Measurements from ENCODE around the gene ESRRB.

Gene ESRRB

GRCh38 chr14:76351941-76352340 lies 24.0 kb upstream of the ESRRB start:
- H3K4me3 ChIP-seq (ENCODE audit: low read depth, low read length) = no peak overlapping the region

GRCh38 chr14:76352639-76353281 lies 23.2 kb upstream of the ESRRB start:
- H3K4me3 ChIP-seq (ENCODE audit: low read depth, low read length) = no peak overlapping the region

- H3K4me3 ChIP-seq (ENCODE audit: low read depth, low read length) = no peak overlapping the region
Measured at GRCh38 chr14:76354310-76354709, 21.6 kb upstream of the ESRRB start.

- no peak overlapping the region for H3K4me3 ChIP-seq (ENCODE audit: low read depth, low read length)
Measured at GRCh38 chr14:76355771-76356170, 20.2 kb upstream of the ESRRB start.

DNA sequence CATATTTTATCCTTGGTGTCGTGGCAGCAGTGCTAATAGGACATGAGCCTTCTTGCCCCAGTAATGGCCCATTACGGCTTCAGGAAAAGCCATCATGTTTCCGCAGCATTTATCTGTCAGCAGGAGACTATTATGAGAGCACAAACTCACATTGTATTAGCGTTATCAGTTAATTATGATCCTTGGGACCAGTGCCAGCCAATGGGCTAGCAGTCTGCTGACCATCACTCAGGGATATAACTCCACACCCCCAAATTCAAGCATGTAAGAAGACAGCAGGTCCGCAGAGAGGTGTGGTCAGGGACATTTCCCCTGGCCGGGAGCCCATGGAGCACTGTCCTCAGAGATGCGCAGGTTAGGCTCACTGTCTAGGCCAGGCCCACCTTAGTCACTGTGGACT lies 4.9 kb upstream of the ESRRB start:
- H3K4me3 ChIP-seq (ENCODE audit: low read depth, low read length) = no peak overlapping the region

- no peak overlapping the region for H3K4me3 ChIP-seq (ENCODE audit: low read depth, low read length)
Measured at GRCh38 chr14:76373456-76373855, 2.5 kb upstream of the ESRRB start.

DNA sequence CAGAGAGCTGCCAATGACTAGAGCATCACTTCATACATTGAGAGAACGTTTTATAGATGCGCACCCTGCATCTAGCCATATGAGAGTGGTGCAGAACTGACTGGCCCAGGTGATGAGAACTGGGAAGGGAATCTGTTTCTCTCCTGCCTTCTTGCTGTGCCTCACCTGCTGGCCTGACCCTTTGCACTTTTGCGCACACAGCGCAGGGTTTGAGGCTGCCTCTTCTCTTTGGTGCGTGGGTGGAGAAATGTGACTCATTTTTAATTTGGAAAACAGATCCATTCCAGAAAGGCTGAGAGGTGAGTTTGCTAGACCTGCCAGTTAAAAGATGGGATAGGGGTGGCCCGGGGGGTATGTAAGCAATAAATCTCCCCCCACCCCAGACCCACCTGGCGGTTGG lies 453 bp upstream of the ESRRB start:
- H3K4me3 ChIP-seq (ENCODE audit: low read depth, low read length) = no peak overlapping the region

DNA sequence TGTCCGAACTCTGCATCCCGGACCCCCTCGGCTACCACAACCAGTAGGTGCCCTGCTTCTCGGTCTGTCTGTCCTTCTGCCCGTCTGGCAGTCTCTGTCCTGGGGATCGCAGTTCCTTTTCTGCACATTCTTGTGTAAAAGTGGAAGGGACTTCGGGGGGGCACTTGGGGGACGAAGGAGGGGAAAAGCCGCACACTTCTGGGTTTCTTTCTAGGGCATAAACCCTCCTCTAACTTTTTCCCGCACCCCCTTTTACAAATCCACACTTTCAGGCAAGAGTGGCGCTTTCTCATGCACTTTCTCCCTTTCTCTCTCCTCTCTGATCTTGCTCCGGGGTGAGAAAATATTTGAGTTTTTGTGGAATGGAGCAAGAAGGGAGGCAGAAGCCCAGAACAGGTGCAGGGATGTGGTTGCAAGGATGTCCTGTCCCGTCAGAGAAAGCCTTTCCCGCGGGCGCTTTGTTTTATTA lies 506 bp downstream of the ESRRB start:
- H3K4me3 ChIP-seq (ENCODE audit: low read depth, low read length) = peak overlapping the region; percentile 46

DNA sequence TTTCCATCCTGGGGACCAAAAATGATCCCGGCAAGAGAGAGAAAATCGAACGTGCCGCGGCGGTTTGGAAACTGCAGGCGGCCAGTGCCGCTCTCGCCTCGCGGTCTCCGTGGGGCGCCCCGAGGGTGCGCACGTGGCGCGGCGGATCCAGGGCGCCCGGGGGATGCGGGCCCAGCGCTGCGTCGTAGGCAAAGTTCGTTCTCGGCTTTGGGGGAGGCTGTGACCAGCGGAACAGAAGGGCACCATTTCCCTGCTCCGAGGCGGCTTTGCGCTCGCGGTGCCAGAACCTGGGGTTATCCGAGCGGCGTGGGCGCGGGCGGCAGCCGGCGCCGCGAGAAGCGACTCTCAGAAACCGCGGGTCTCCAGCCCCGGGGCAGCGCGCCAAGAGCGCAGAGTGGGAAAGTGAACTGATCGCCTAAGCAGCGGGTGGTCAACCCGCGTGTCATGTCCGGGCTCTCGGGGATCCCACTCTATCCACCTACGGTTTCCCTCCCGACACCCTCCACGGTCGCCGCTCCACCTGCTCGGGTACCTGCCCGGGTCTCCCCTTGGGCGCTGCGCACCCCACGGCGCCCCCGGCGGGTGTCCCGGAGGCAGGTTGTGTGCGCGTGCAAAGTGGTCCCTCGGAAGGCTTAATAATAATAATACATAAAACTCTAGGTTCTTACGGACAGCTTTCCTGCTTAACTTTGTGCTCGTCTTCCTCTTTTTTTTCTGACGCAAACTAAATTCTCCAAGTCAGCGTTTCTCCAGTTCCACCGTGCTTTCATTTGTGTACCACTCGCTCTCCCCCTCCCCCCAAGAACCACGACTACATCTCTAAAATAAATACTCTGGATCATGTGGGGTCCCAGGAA lies 1.2 kb downstream of the ESRRB start:
- H3K4me3 ChIP-seq (ENCODE audit: low read depth, low read length) = peak overlapping the region; percentile 46

GRCh38 chr14:76377735-76378074 lies 1.8 kb downstream of the ESRRB start:
- H3K4me3 ChIP-seq (ENCODE audit: low read depth, low read length) = no peak overlapping the region

GRCh38 chr14:76380991-76381390 lies 5.1 kb downstream of the ESRRB start:
- H3K4me3 ChIP-seq (ENCODE audit: low read depth, low read length) = no peak overlapping the region

DNA sequence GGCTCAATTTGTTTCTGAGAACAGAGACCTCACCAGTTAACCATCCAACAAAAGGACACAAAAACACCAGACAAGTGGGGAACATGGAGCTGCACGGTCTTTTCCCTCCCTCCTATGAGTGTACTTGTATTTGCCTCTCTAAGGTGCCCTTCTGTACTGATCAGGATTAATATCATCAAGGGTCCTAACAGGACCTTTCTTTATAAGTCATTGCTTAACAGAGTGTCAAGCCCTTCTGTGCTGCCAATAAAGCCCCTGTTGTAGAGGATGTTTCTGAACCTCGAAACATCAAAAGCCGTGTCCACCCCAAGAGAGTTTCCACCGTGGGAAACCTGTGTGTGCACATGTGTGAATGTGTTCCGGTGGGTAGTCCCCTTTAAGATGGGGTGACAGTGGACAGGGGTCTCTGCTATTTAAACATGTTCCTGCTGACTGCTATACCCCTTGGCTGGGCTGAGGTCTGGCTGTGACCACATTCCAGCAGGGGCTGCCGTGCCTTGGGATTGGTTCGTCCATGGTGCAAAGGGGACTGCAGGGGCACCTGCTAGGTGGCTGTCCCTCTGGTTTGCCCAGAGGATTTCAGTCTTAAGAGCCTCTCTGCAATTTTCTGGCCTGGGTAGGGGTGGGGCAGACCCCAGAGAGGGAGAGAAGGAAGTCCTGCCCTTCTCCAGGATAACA lies 6.0 kb downstream of the ESRRB start:
- H3K4me3 ChIP-seq (ENCODE audit: low read depth, low read length) = no peak overlapping the region

DNA sequence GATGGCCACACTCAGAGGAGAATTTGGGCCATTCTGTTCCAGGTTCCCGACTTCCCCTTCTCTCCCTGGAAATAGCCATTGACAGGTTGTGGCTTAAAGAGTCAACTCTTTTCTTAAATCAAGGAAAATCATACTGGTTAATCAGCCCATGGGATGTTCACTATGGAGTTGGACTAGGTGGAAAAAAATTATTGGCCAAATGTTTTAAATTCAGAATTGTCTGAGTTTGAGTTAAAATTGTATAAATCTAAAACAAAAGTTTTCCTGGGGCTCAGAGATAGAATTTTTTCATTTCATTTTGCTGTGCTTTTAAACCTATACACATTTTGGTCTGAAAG lies 6.5 kb downstream of the ESRRB start:
- H3K4me3 ChIP-seq (ENCODE audit: low read depth, low read length) = no peak overlapping the region

GRCh38 chr14:76385435-76385834 lies 9.5 kb downstream of the ESRRB start:
- H3K4me3 ChIP-seq (ENCODE audit: low read depth, low read length) = no peak overlapping the region

DNA sequence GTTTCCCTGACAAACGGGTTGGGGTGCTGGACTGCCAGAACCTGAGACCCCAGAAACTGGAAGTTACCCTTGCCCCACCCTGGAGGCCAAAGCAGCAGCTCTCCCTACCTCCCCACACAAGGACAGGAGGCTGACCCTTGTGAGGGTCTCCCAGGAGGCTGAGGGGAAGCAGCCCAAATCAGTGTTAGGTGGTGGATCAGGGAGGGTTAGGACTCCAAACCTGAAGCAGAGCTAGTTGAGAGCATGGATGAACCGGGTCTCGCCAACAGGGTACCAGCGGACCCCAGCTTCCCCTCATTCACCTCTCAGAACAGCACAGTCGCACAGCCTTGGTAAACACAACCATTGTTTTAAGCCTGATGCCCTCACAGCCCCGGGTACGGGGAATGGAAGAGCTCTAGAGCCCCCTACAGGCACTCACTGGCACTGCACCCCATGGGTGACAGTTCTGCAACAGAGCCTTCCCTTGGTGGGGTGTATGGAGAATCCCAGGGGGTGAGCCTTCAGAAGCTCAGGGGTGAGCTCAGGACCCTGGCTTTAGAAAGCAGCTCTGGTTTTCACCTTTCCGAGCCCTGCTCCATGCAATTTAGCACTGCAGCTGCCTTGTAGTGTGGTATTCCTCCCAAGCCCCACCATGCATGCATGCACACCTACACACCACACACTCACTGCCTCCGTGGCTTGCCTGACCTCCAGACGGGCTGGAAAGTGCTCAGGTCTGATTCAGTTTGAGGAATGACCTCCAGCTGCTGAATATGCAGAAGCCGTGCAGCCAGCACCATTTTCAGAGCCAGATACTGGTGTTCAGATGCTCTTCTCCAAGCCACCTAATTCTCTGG lies 11.2 kb downstream of the ESRRB start:
- H3K4me3 ChIP-seq (ENCODE audit: low read depth, low read length) = no peak overlapping the region

GRCh38 chr14:76389841-76390240 lies 13.9 kb downstream of the ESRRB start:
- H3K4me3 ChIP-seq (ENCODE audit: low read depth, low read length) = no peak overlapping the region

DNA sequence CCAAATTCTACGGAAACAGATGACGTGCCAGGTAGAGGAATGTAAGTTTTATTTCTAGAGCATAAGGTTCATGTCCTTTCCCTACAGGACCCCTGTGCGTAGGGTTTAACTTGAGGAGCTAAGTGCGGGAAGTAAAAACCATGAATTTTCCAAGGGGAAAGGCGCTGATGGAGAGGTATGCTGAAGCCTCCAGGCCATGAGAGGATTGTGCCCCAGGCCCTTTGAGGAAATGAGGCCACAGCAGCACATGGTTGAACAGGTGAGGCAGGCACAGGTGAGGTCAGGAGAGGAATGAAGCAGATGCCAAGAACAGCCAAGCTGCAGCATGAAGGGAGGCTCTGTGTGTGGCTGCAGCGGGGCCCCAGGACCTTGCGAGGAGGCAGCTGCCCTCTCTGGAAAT lies 14.7 kb downstream of the ESRRB start:
- no peak overlapping the region for H3K4me3 ChIP-seq (ENCODE audit: low read depth, low read length)

- no peak overlapping the region for H3K4me3 ChIP-seq (ENCODE audit: low read depth, low read length)
Measured at GRCh38 chr14:76391981-76392690, 16.2 kb downstream of the ESRRB start.

- no peak overlapping the region for H3K4me3 ChIP-seq (ENCODE audit: low read depth, low read length)
Measured at GRCh38 chr14:76394569-76394968, 18.6 kb downstream of the ESRRB start.

- no peak overlapping the region for H3K4me3 ChIP-seq (ENCODE audit: low read depth, low read length)
Measured at GRCh38 chr14:76395161-76395560, 19.2 kb downstream of the ESRRB start.

Data from iPS-11a (cell line).